Measurements from ENCODE around the gene HEYL.

The HEYL gene

GRCh38 chr1:39663559-39663958, 24.1 kb upstream of the HEYL start:
- no peak for DNase-seq

- DNase-seq, result no peak
These were observed 23.4 kb upstream of the HEYL start for GRCh38 chr1:39662861-39663260.

- no peak for DNase-seq
These were observed 20.1 kb upstream of the HEYL start for GRCh38 chr1:39659538-39659937.

- DNase-seq, result no peak
These were observed 19.7 kb upstream of the HEYL start for GRCh38 chr1:39659110-39659509.

GRCh38 chr1:39657923-39658485, 18.6 kb upstream of the HEYL start:
- peak; percentile 80 to 84 for DNase-seq

GRCh38 chr1:39657402-39657801, 18.0 kb upstream of the HEYL start:
- no peak for DNase-seq

GRCh38 chr1:39656391-39656790, 16.9 kb upstream of the HEYL start:
- DNase-seq, result no peak

- DNase-seq, result no peak
These were observed 16.3 kb upstream of the HEYL start for GRCh38 chr1:39655578-39656268.

GRCh38 chr1:39654291-39654690, 14.8 kb upstream of the HEYL start:
- DNase-seq, result no peak

- peak; percentile 74 to 78 for DNase-seq
These were observed 14.1 kb upstream of the HEYL start for GRCh38 chr1:39653546-39654031.

GRCh38 chr1:39652554-39652953, 13.1 kb upstream of the HEYL start:
- no peak for DNase-seq

- no peak for DNase-seq
These were observed 12.7 kb upstream of the HEYL start for GRCh38 chr1:39652105-39652504.

- no peak for DNase-seq
These were observed 11.0 kb upstream of the HEYL start for GRCh38 chr1:39650431-39650830.

- DNase-seq, result no peak
These were observed 10.3 kb upstream of the HEYL start for GRCh38 chr1:39649636-39650185.

GRCh38 chr1:39648496-39648895, 9.1 kb upstream of the HEYL start:
- DNase-seq, result no peak

- DNase-seq, result no peak
These were observed 7.8 kb upstream of the HEYL start for GRCh38 chr1:39647247-39647646.

- no peak for DNase-seq
These were observed 7.0 kb upstream of the HEYL start for GRCh38 chr1:39646232-39647081.

GRCh38 chr1:39645411-39646043, 6.1 kb upstream of the HEYL start:
- no peak for DNase-seq

- DNase-seq, result no peak
These were observed 4.3 kb upstream of the HEYL start for GRCh38 chr1:39643705-39644104.

GRCh38 chr1:39642796-39643195, 3.4 kb upstream of the HEYL start:
- DNase-seq, result no peak

- DNase-seq, result no peak
These were observed 1.4 kb upstream of the HEYL start for GRCh38 chr1:39640861-39641260.

- DNase-seq, result no peak
These were observed 508 bp downstream of the HEYL start for GRCh38 chr1:39638965-39639304.

- DNase-seq, result no peak
These were observed 2.1 kb downstream of the HEYL start for GRCh38 chr1:39637361-39637760.

All from Kasumi-1 (cell line).